ENCODE measurements around the gene SERPINE1.

SERPINE1 gene

DNA sequence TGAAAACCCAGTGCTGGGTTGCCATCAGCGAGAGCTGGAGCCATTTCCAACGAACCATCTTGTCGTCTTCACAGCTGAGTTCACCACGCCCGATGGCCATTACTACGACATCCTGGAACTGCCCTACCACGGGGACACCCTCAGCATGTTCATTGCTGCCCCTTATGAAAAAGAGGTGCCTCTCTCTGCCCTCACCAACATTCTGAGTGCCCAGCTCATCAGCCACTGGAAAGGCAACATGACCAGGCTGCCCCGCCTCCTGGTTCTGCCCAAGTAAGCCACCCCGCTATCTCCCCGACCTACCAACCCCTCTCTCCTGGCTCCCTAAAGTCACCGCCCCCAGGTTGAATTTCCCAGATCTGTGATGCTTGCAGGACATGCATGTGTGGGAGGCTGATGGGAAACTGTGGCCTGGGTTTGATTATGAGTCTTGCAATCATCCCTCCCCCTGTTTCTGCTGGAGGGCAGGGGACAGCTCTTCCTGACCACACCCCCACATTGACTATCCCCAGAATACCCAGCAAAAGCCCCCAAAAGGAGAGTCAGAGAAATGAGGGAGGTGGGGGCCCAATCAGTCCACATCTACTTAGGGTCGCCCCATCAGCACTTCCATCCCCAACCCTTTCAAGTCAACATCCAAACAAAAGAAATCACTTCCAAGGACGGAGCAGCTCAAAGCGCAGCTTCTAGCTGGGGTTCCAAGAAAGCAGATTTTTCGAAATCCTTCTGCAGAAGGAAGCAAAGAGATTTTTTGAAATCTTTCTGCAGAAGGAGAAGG lies 6.9 kb downstream of the SERPINE1 start:
- no peak for DNase-seq (ENCODE audit: low read depth)
- TF ChIP-seq, protein P1, sequence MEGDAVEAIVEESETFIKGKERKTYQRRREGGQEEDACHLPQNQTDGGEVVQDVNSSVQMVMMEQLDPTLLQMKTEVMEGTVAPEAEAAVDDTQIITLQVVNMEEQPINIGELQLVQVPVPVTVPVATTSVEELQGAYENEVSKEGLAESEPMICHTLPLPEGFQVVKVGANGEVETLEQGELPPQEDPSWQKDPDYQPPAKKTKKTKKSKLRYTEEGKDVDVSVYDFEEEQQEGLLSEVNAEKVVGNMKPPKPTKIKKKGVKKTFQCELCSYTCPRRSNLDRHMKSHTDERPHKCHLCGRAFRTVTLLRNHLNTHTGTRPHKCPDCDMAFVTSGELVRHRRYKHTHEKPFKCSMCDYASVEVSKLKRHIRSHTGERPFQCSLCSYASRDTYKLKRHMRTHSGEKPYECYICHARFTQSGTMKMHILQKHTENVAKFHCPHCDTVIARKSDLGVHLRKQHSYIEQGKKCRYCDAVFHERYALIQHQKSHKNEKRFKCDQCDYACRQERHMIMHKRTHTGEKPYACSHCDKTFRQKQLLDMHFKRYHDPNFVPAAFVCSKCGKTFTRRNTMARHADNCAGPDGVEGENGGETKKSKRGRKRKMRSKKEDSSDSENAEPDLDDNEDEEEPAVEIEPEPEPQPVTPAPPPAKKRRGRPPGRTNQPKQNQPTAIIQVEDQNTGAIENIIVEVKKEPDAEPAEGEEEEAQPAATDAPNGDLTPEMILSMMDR (IDR thresholded peaks at IDR 0.05; ENCODE audit: control insufficient read depth, insufficient read depth, low read depth, low read length, missing control alignments) = no peak
- H3K4me3 ChIP-seq (ENCODE audit: control insufficient read depth, low read depth, low read length) = peak overlapping the region; percentile 4; the same call in 1 of the 2 replicates

- TF ChIP-seq, protein P1 (IDR thresholded peaks at IDR 0.05; ENCODE audit: control insufficient read depth, insufficient read depth, low read depth, low read length, missing control alignments) = no peak
- no peak for DNase-seq (ENCODE audit: low read depth)
- H3K4me3 ChIP-seq (ENCODE audit: control insufficient read depth, low read depth, low read length) = no peak overlapping the region
Measured at GRCh38 chr7:101134399-101134980, 7.6 kb downstream of the SERPINE1 start.

- DNase-seq (ENCODE audit: low read depth) = no peak
- TF ChIP-seq, protein P1 (IDR thresholded peaks at IDR 0.05; ENCODE audit: control insufficient read depth, insufficient read depth, low read depth, low read length, missing control alignments) = no peak
- no peak overlapping the region for H3K4me3 ChIP-seq (ENCODE audit: control insufficient read depth, low read depth, low read length)
Measured at GRCh38 chr7:101137651-101138212, 10.8 kb downstream of the SERPINE1 start.

- H3K4me3 ChIP-seq (ENCODE audit: control insufficient read depth, low read depth, low read length) = no peak overlapping the region
- peak; percentile 90 for DNase-seq (ENCODE audit: low read depth)
- TF ChIP-seq, protein P1 (IDR thresholded peaks at IDR 0.05; ENCODE audit: control insufficient read depth, insufficient read depth, low read depth, low read length, missing control alignments) = peak; percentile 68
Measured at GRCh38 chr7:101138213-101138870, 11.4 kb downstream of the SERPINE1 start.

- H3K4me3 ChIP-seq (ENCODE audit: control insufficient read depth, low read depth, low read length) = no peak overlapping the region
- DNase-seq (ENCODE audit: low read depth) = no peak
- TF ChIP-seq, protein P1 (IDR thresholded peaks at IDR 0.05; ENCODE audit: control insufficient read depth, insufficient read depth, low read depth, low read length, missing control alignments) = no peak
Measured at GRCh38 chr7:101140339-101140699, 13.4 kb downstream of the SERPINE1 start.

GRCh38 chr7:101140746-101141382 lies 14.0 kb downstream of the SERPINE1 start:
- DNase-seq (ENCODE audit: low read depth) = no peak
- TF ChIP-seq, protein P1 (IDR thresholded peaks at IDR 0.05; ENCODE audit: control insufficient read depth, insufficient read depth, low read depth, low read length, missing control alignments) = no peak
- no peak overlapping the region for H3K4me3 ChIP-seq (ENCODE audit: control insufficient read depth, low read depth, low read length)

Data from AG09309 (cell line).